Measurements from ENCODE around the gene LARGE1.
"Not testable (repeated sequence)": the region's sequence is repeated elsewhere in the genome, so short reads cannot be mapped to it uniquely, and the experiment has no call there.

The LARGE1 gene

DNA sequence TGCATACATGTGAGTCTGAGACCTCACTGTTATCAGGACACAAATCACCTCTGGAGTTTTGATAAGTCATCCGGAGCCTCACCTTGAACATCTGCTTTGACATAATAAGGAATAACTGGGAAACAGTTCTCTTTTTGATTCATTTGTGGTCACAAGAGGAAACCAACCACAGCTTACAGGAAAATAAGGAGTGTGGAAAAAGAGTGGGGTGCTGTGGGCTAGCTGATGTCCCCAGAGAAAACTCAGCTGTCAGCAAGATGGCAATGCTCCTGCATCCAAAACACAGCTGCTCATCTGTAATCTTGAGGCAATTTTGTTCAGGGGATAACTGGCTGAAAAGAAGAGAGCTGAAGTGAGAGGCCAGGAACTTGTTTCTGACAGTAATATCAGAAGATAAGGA lies 445.7 kb downstream of the LARGE1 start:
- DNase-seq (ENCODE audit: low spot score): no peak

- no peak for DNase-seq (ENCODE audit: low spot score)
Measured at GRCh38 chr22:33472462-33473344, 447.6 kb downstream of the LARGE1 start.

- DNase-seq (ENCODE audit: low spot score): no peak
Measured at GRCh38 chr22:33470456-33470855, 449.8 kb downstream of the LARGE1 start.

GRCh38 chr22:33467620-33468095 lies 452.6 kb downstream of the LARGE1 start:
- DNase-seq (ENCODE audit: low spot score): no peak

GRCh38 chr22:33467080-33467479 lies 453.2 kb downstream of the LARGE1 start:
- no peak for DNase-seq (ENCODE audit: low spot score)

GRCh38 chr22:33465554-33465953 lies 454.7 kb downstream of the LARGE1 start:
- no peak for DNase-seq (ENCODE audit: low spot score)

DNA sequence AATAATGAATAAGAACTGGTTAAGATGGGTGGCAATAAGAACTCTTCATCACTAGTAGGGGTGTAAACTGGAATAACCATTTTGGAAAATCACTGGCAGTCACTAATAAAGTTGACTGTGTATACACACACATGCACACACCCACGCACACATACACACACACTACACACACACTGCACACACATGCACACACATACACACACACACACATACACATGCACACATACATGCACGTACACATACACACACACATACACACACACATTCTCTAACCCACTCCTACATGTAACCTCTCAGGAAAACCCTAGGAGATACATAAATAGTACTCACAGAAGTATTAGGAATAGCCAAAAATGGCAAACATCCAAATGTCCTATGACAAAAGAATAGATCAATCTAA lies 455.6 kb downstream of the LARGE1 start:
- no peak for DNase-seq (ENCODE audit: low spot score)

DNA sequence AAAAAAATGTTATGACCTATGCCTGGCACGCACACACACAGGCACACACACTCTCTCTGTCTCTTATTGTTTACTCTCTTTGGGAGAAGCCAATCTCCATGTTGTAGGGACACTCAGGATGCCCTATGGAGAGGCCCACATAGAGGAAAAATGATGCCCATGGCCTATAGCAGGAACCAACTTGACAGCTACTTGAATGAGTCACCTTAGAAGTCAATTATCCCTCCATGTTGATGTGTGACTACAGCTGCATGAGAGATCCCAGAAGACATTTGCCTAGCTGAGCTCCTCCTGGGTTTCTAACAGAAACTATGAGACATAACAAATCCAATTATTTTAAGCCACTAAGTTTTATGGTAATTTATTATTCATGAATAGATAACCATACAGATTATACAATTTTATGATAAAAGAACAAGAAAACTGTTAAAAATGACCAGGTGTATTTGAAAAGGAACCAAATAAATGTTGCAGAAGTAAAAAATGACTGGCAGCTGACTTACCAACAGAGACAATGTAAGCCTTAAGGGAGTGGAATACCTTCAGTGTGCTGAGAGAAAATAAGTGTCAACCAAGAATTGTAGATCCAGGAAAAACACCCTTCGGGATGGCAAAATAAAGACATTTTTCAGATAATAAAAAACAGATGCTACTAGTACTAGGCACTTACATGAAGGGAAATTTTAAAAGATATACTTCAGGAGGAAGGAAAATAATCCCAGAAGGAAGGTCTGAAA lies 458.4 kb downstream of the LARGE1 start:
- DNase-seq (ENCODE audit: low spot score): no peak

- not testable (repeated sequence) for DNase-seq (ENCODE audit: low spot score)
Measured at GRCh38 chr22:33461245-33461644, 459.0 kb downstream of the LARGE1 start.

DNA sequence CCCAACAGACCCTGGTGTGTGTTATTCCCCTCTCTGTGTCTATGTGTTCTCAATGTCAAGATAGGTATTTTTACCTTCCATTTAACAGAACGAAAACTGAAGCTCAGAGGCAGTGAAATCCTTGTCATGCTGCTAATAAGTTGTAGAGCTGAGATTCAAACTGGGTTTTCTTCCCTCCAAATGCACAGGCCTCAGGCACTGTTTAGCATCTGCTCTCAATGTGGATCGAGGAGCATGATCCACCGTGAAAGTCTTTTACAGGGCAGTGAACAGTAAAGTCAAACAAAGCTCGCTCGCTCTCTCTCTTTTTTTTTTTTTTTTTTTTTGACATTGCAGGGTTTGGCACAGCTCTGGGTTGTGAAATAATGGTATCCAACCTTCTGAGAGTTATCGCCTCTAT lies 461.1 kb downstream of the LARGE1 start:
- no peak for DNase-seq (ENCODE audit: low spot score)

GRCh38 chr22:33456511-33456910 lies 463.8 kb downstream of the LARGE1 start:
- no peak for DNase-seq (ENCODE audit: low spot score)

DNA sequence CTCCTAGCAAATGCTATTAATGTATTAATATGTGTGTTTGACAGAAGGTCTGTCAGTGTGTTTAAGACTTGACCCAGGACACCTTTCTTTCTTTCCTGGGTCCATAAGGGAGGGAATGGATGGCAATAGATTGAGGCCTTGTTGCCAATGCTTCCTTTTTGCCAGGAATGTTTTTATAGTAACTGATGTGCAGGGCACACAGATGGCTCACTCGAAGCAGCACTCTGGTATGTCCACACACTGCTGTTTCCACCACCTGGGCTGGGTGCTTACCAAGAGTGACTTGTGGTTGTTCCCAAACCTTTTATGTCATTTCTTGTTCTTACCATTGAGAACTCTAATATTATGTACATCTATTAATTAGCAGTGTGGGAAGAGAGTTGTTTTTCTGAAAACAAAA lies 465.2 kb downstream of the LARGE1 start:
- DNase-seq (ENCODE audit: low spot score): no peak

DNA sequence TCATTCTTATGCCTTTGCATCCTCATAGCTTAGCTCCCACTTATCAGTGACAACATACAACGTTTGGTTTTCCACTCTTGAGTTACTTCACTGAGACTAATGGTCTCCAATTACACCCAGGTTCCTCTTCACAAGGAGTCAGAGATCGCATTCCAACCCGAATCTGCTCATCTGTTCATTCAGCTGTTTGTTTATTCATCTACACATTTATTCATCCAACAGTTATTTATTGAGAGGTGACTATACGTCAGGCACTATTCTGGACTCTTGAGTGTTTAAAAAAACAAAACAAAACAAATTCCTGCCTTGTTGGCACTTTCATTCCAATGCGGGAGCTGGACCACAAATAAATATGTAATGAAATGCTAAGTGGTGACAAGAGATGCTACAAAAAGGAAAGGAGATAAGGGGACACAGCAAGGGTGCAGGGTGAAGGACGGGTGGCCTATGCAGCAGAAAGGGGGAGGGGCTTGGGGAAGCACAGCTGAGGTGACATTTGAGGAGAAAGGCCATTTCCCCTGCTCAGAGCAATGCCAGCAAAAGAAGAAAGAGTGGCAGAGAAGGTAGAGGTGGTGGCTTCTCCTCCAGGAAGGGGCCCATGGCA lies 468.3 kb downstream of the LARGE1 start:
- no peak for DNase-seq (ENCODE audit: low spot score)

DNA sequence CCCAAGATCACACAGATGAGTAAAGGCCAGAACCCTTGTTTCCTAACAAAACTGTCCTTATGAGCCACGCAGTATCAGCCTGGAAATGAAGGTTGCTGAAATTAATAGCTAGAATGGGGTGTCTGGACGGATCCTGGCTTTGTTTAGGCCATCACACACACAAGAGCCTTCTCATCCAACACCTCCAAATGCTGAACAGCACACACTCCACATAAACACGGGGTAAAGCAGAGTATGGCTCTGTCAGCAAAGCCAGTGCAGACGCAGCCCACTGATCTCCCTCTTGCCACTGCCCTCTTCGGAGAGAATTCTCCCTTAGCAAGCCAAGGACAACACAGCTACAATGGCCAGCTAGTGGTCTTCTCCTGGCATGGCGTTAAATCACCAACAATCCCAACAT lies 469.5 kb downstream of the LARGE1 start:
- no peak for DNase-seq (ENCODE audit: low spot score)

DNA sequence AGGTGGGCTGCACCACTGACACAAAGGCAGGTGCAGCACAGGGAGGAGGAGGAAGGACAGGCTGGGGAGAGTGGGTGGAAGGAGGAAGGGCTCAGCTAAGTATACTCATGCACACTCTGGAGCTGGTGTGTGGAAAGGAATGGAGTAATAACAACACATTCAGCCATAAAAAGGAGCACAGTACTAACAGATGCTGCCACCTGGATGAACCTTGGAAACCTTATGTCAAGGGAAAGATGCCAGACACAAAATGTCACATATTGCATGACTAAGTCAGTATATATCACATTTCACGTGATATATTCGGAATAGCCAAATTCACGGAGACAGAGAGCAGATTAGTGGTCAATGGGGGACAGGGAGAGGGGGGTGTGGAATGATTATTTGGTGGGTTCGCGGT lies 472.5 kb downstream of the LARGE1 start:
- no peak for DNase-seq (ENCODE audit: low spot score)

- DNase-seq (ENCODE audit: low spot score): no peak
Measured at GRCh38 chr22:33443683-33444082, 476.6 kb downstream of the LARGE1 start.

DNA sequence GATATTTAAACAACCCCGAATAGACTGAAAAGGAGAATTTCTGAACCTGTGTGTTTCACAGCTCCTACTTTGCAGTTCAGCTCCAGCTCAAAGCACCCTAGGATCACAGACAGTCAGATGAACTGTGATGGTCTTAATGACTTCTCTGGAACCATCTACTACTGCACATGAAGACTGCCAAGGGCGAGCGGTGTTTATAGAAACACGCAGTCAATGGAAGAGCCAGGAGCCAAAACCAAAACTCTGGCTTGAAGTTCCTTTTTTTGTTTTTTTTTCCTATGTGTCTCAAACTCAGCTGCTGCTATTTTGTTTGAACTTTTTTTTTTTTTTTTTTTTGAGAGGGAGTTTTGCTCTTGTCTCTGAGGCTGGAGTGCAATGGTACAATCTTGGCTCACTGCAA lies 479.5 kb downstream of the LARGE1 start:
- DNase-seq (ENCODE audit: low spot score): no peak

- no peak for DNase-seq (ENCODE audit: low spot score)
Measured at GRCh38 chr22:33438273-33438672, 482.0 kb downstream of the LARGE1 start.

- no peak for DNase-seq (ENCODE audit: low spot score)
Measured at GRCh38 chr22:33431300-33431699, 489.0 kb downstream of the LARGE1 start.

GRCh38 chr22:33429281-33429680 lies 491.0 kb downstream of the LARGE1 start:
- no peak for DNase-seq (ENCODE audit: low spot score)

- no peak for DNase-seq (ENCODE audit: low spot score)
Measured at GRCh38 chr22:33427461-33427860, 492.8 kb downstream of the LARGE1 start.

- DNase-seq (ENCODE audit: low spot score): no peak
Measured at GRCh38 chr22:33426451-33426850, 493.8 kb downstream of the LARGE1 start.

DNA sequence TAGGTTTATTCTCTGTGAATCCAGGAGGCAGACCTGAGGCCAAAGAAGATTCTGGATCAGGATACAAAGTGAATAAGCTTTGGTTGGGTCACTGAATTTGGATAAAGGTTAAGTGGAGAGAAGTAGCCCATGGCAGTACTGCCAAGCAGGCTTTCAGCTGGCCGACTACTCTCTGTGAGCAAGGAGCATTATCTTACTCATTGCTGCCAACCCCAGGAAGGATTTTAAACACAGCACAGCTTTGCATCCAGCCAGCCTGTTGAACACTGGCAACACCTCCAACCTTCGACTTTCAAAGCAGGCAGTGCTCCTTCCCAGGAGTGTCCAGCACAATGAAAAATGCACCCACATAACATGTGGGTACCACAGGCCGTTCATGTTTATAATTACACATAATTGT lies 498.4 kb downstream of the LARGE1 start:
- DNase-seq (ENCODE audit: low spot score): no peak
